HepG2 (cell line): Measurements from ENCODE around the gene ZNF217. TPM values are rescaled to one million over a fixed set of nuclear protein-coding genes. Genes with fewer than 3 reads are reported as not detected.

Experiments
- ARID2 ChIP-seq: sonication (generic); formaldehyde crosslinking; IDR thresholded peaks from 2 replicates; pipeline ENCODE4 v1.8.1; 2022; ENCODE audit warnings: mild to moderate bottlenecking, missing genetic modification reagents, borderline replicate concordance
- BCLAF1 ChIP-seq: fragments of 450-650 bp; IDR thresholded peaks from 2 replicates; pipeline ENCODE4 v1.6.1; 2017; ENCODE audit warnings: mild to moderate bottlenecking
- CCDC6 ChIP-seq: sonication (generic); formaldehyde crosslinking; IDR thresholded peaks from 2 replicates; pipeline ENCODE4 v1.8.1; 2022; ENCODE audit warnings: mild to moderate bottlenecking, missing genetic modification reagents, moderate library complexity
- DR1 ChIP-seq: sonication (generic); formaldehyde crosslinking; IDR thresholded peaks from 2 replicates; pipeline ENCODE4 v1.8.0; 2021; ENCODE audit warnings: mild to moderate bottlenecking, missing genetic modification reagents, inconsistent platforms
- GTF2F1 ChIP-seq: fragments of 150-350 bp; IDR thresholded peaks from 2 replicates; pipeline ENCODE4 v1.6.1; 2014; ENCODE audit warnings: low read length
- HOXA3 ChIP-seq: sonication (generic); formaldehyde crosslinking; IDR thresholded peaks from 2 replicates; pipeline ENCODE4 v1.5.0; 2020; ENCODE audit warnings: missing genetic modification reagents
- IRX3 ChIP-seq: sonication (generic); formaldehyde crosslinking; IDR thresholded peaks from 2 replicates; pipeline ENCODE4 v1.8.1; 2023; ENCODE audit warnings: mild to moderate bottlenecking, low read depth, missing genetic modification reagents, borderline replicate concordance
- MAZ ChIP-seq, 2 experiments: sonication (generic) in 1 of 2; formaldehyde crosslinking in 1 of 2; IDR thresholded peaks; 2 replicates each; pipeline versions ENCODE4 v1.5.0 to v1.6.1; 2012 to 2020; ENCODE audit warnings: low read depth in 2 of 2, mild to moderate bottlenecking in 2 of 2, borderline replicate concordance in 1 of 2, improper control_type of control experiment in 1 of 2, low read length in 1 of 2, missing genetic modification reagents in 1 of 2, moderate library complexity in 1 of 2
- PHF20 ChIP-seq: sonication (generic); formaldehyde crosslinking; IDR thresholded peaks from 2 replicates; pipeline ENCODE4 v1.5.0; 2020; ENCODE audit warnings: mild to moderate bottlenecking, missing genetic modification reagents
- PHF21A ChIP-seq: sonication (generic); formaldehyde crosslinking; IDR thresholded peaks from 2 replicates; pipeline ENCODE4 v1.5.0; 2020; ENCODE audit warnings: mild to moderate bottlenecking, missing genetic modification reagents
- PHF8 ChIP-seq: sonication (generic); formaldehyde crosslinking; IDR thresholded peaks from 2 replicates; pipeline ENCODE4 v1.5.0; 2020; ENCODE audit warnings: missing genetic modification reagents
- RAD21 ChIP-seq: fragments of 450-650 bp; formaldehyde crosslinking; IDR thresholded peaks from 2 replicates; pipeline ENCODE4 v1.5.0; 2020; ENCODE audit warnings: mild to moderate bottlenecking
- RBM22 ChIP-seq: fragments of 200-400 bp; formaldehyde crosslinking; optimal IDR thresholded peaks from 2 replicates; pipeline ENCODE3; 2017; ENCODE audit warnings: mild to moderate bottlenecking, low read length, moderate library complexity
- SALL1 ChIP-seq: sonication (generic); formaldehyde crosslinking; IDR thresholded peaks from 2 replicates; pipeline ENCODE4 v1.8.0; 2022; ENCODE audit warnings: mild to moderate bottlenecking, missing genetic modification reagents
- SSRP1 ChIP-seq: IDR thresholded peaks from 2 replicates; pipeline ENCODE4 v1.6.1; 2016; ENCODE audit warnings: control low read depth
- STAT5B ChIP-seq: sonication (generic); formaldehyde crosslinking; IDR thresholded peaks from 2 replicates; pipeline ENCODE4 v1.4.0; 2020; ENCODE audit warnings: missing genetic modification reagents
- ZBTB26 ChIP-seq: IDR thresholded peaks from 2 replicates; pipeline ENCODE4 v1.6.1; 2016; ENCODE audit warnings: missing compliant biosample characterization, missing genetic modification reagents, borderline replicate concordance
- ZFX ChIP-seq: sonication (generic); formaldehyde crosslinking; IDR thresholded peaks from 2 replicates; pipeline ENCODE4 v1.4.0; 2020; ENCODE audit warnings: mild to moderate bottlenecking, low read depth, missing genetic modification reagents, moderate library complexity
- ZNF136 ChIP-seq: sonication (generic); formaldehyde crosslinking; IDR thresholded peaks from 2 replicates; pipeline ENCODE4 v1.8.1; 2022; ENCODE audit warnings: low read depth, mild to moderate bottlenecking, moderate library complexity, missing genetic modification reagents
- ZNF143 ChIP-seq: sonication (generic); formaldehyde crosslinking; IDR thresholded peaks from 2 replicates; pipeline ENCODE4 v1.4.0; 2020; ENCODE audit warnings: missing genetic modification reagents
- ZNF549 ChIP-seq: sonication (generic); formaldehyde crosslinking; IDR thresholded peaks from 2 replicates; pipeline ENCODE4 v1.5.0; 2020; ENCODE audit warnings: missing genetic modification reagents
- ZNF709 ChIP-seq: sonication (generic); formaldehyde crosslinking; IDR thresholded peaks from 2 replicates; pipeline ENCODE4 v1.5.0; 2020; ENCODE audit warnings: mild to moderate bottlenecking, missing genetic modification reagents
- ZNF839 ChIP-seq: sonication (generic); formaldehyde crosslinking; IDR thresholded peaks from 2 replicates; pipeline ENCODE4 v1.4.0; 2020; ENCODE audit warnings: missing genetic modification reagents, mild to moderate bottlenecking, borderline replicate concordance
- ZSCAN21 ChIP-seq: sonication (generic); formaldehyde crosslinking; IDR thresholded peaks from 2 replicates; pipeline ENCODE4 v1.8.0; 2022; ENCODE audit warnings: mild to moderate bottlenecking, missing genetic modification reagents, moderate library complexity, borderline replicate concordance
- polyA plus RNA-seq, 8 experiments: library from polyadenylated mRNA; depleted of rRNA in 3 of 8; stranded (reverse) in 7 of 8; unstranded in 1 of 8; fragments of >200 nt; fragmentation: Illumina TruSeq in 4 of 8; extraction: Trizol in 4 of 8; gene quantifications; 2 replicates each; pipeline versions ENCODE4 v1.2.1 to v1.2.3, GENCODE V29; 2011 to 2016; ENCODE audit warnings: low read depth in 4 of 8, missing spikeins in 1 of 8, mixed read lengths in 1 of 8; ENCODE audit not compliant: insufficient read depth in 1 of 8
- total RNA-seq, 5 experiments: library from RNA; depleted of rRNA; stranded (reverse); fragments of >200 nt; fragmentation: Illumina TruSeq; extraction: Trizol; gene quantifications; 2 replicates each; pipeline ENCODE4 v1.2.3, GENCODE V29; 2016; ENCODE audit warnings: low read depth in 1 of 5
- TF ChIP-seq, protein P1 (sequence below): sonication (generic); formaldehyde crosslinking; IDR thresholded peaks from 2 replicates; pipeline ENCODE4 v1.4.0; 2020; ENCODE audit warnings: mild to moderate bottlenecking, missing genetic modification reagents

The ZNF217 gene
- total and polyA plus RNA-seq, 2 of the 13 experiments (the other 11 are each of a cell fraction or from before 2014, with no cell fraction given), result 22.3 to 29.8 TPM

DNA sequence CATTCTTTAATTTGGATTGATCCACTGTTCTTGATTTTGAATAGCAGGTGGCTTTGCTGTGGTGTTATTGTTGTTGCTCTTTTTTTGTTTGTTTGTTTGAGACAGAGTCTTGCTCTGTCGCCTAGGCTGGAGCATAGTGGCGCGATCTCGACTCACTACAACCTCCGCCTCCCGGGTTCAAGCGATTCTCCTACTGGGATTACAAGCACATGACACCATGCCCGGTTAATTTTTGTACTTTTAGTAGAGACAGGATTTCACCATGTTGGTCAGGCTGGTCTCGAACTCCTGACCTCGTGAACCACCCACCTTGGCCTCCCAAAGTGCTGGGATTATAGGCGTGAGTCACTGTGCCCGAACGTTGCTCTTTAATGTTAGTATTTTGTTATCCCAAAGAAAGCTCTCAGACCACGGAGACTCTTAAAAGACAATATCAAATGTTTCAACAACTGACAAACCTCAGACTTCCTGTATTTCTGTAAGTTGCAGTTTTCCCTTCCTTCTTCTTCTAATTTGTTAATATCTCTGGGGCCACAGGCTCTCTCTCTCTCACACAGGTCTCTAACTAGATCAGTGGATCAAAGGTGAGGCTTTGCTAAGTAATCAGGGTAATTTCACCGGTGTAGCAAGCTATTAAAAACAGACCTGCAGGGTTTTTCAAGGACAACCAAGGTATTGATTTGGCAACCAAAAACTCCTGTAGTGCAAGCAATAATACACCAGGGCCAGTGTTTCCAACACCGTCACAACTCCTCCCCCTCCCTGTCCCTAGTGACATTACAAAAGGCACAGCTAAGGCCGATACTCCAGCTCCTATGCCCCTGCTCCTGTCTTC lies 48.8 kb upstream of the ZNF217 start (continued):
- no peak for TF ChIP-seq BCLAF1
- peak; percentile 54; the same call in 1 of the 2 replicates for TF ChIP-seq DR1 (CRISPR knock-in tag)
- 0 out of 2 replicates have a peak, but pooled peaks have one; percentile 62 for TF ChIP-seq MAZ (IDR thresholded peaks at IDR 0.05; ENCODE audit: borderline replicate concordance, low read depth, low read length)
- peak; percentile 84 for TF ChIP-seq MAZ (CRISPR knock-in tag; IDR thresholded peaks at IDR 0.05; ENCODE audit: low read depth)
- TF ChIP-seq GTF2F1, result peak; percentile 22; the same call in 1 of the 2 replicates
- TF ChIP-seq SALL1 (CRISPR knock-in tag), result peak; percentile 90
- TF ChIP-seq STAT5B (CRISPR knock-in tag), result no peak
- TF ChIP-seq RAD21 (CRISPR knock-in tag), result peak; percentile 75
- TF ChIP-seq IRX3 (CRISPR knock-in tag), result no peak
- TF ChIP-seq ZNF709 (CRISPR knock-in tag), result peak; percentile 63; the same call in 1 of the 2 replicates
- peak; percentile 94 for TF ChIP-seq PHF21A
- TF ChIP-seq ZFX (CRISPR knock-in tag), result peak; percentile 79
- no peak for TF ChIP-seq SSRP1 (CRISPR knock-in tag)
- no peak for TF ChIP-seq CCDC6 (CRISPR knock-in tag)
- TF ChIP-seq PHF20 (CRISPR knock-in tag), result no peak
- peak; percentile 19; the same call in 1 of the 2 replicates for TF ChIP-seq ZBTB26 (CRISPR knock-in tag)
- no peak for TF ChIP-seq ZNF136 (CRISPR knock-in tag)
- no peak for TF ChIP-seq ZNF839 (CRISPR knock-in tag)
- no peak; the same call in 1 of the 2 replicates for TF ChIP-seq ZNF549
- no peak for TF ChIP-seq ZNF143 (CRISPR knock-in tag)
- TF ChIP-seq RBM22, result no peak
- peak; percentile 69 for TF ChIP-seq HOXA3 (CRISPR knock-in tag)
- peak; percentile 16; the same call in 1 of the 2 replicates for TF ChIP-seq PHF8 (CRISPR knock-in tag)
- no peak for TF ChIP-seq ZSCAN21 (CRISPR knock-in tag)
- TF ChIP-seq ARID2 (CRISPR knock-in tag), result no peak
- TF ChIP-seq, protein P1, sequence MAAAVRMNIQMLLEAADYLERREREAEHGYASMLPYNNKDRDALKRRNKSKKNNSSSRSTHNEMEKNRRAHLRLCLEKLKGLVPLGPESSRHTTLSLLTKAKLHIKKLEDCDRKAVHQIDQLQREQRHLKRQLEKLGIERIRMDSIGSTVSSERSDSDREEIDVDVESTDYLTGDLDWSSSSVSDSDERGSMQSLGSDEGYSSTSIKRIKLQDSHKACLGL (CRISPR knock-in tag), result no peak
